ENCODE data around the gene ATG2B.

- TF ChIP-seq CTCF (IDR thresholded peaks at IDR 0.05; ENCODE audit: low read depth, low read length) = no peak
- no peak for TF ChIP-seq EZH2phosphoT487 (IDR thresholded peaks at IDR 0.05; ENCODE audit: low read depth)
Measured at GRCh38 chr14:96265383-96266095, 97.6 kb downstream of the ATG2B start.
